GM18498 (cell line): ENCODE measurements around the gene MICOS13.

Experiments
- ATAC-seq: cut with Tn5 transposase; IDR thresholded peaks from one replicate; pipeline ENCODE4 v1.9.1; 2021; ENCODE audit warnings: mild to moderate bottlenecking, moderate library complexity; ENCODE audit not compliant: unreplicated experiment

The MICOS13 gene

GRCh38 chr19:5631567-5632240 is 48.6 kb downstream of the MICOS13 start:
- no peak for ATAC-seq

GRCh38 chr19:5628919-5629481 is 51.3 kb downstream of the MICOS13 start:
- no peak for ATAC-seq

GRCh38 chr19:5628461-5628860 is 51.9 kb downstream of the MICOS13 start:
- ATAC-seq, result no peak
